Aorta (tissue), 4 donors: Measurements from ENCODE around the gene FGF11. TPM values are rescaled to one million over a fixed set of nuclear protein-coding genes. Genes with fewer than 3 reads are reported as not detected.

Experiments used
- polyA plus RNA-seq, 2 donors: library from polyadenylated mRNA; stranded (reverse); fragments of 200-250 nt; gene quantifications; one replicate each; pipeline ENCODE4 v1.2.3, GENCODE V29; 2013
- total RNA-seq, 2 donors: library from RNA; stranded (reverse); fragmentation: NEBNext Ultra II Directional; extraction: Animal tissue kit (Norgen Biotek cat#: 25700); gene quantifications; one replicate each; pipeline ENCODE4 v1.2.1, GENCODE V29; 2021
- donor health status: healthy with polysubstance abuse.
- donor health status: Bipolar disorder and iron deficiency.
- donor health status: DM: no; HTN: no; CAD: no.
- donor health status: DM: yes; HTN: yes; CAD: no.

FGF11 gene
- total and polyA plus RNA-seq, 4 donors, result 0.54 to 8.0 (median 1.2) TPM; not detected in 1

Other genes starting within 250 kb of the FGF11 start
Only the 30 nearest of the 40 such genes appear.
- 100 to 1,000 TPM in 1 of 2 donors, 10 to 100 TPM in 1; 92.9 to 105 TPM for gene CTDNEP1, start 187.8 kb upstream of the FGF11 start, total RNA-seq
- 100 to 1,000 TPM; 112 to 113 TPM for gene CTDNEP1, start 187.8 kb upstream of the FGF11 start, polyA plus RNA-seq
- gene ELP5, start 187.3 kb upstream of the FGF11 start, total RNA-seq, result 10 to 100 TPM; 26.6 to 31.0 TPM
- 10 to 100 TPM; 26.7 to 51.1 TPM for gene ELP5, start 187.3 kb upstream of the FGF11 start, polyA plus RNA-seq
- gene CLDN7, start 177.0 kb upstream of the FGF11 start, total RNA-seq, result 1 to 10 TPM; 3.3 to 9.9 TPM
- 10 to 100 TPM in 1 of 2 donors, 1 to 10 TPM in 1; 1.1 to 37.6 TPM for gene CLDN7, start 177.0 kb upstream of the FGF11 start, polyA plus RNA-seq
- gene SLC2A4, start 157.8 kb upstream of the FGF11 start, total RNA-seq, result 1 to 10 TPM; 2.5 to 3.9 TPM
- gene SLC2A4, start 157.8 kb upstream of the FGF11 start, polyA plus RNA-seq, result 1 to 10 TPM in 1 of 2 donors, under 1 TPM in 1; 0.63 to 1.6 TPM
- gene YBX2, start 144.9 kb upstream of the FGF11 start, total RNA-seq, result under 1 TPM; 0.10 to 0.60 TPM
- 1 to 10 TPM in 1 of 2 donors, not detected in 1; 5.6 TPM for gene YBX2, start 144.9 kb upstream of the FGF11 start, polyA plus RNA-seq
- gene EIF5A, start 131.9 kb upstream of the FGF11 start, total RNA-seq, result 100 to 1,000 TPM; 198 to 280 TPM
- 100 to 1,000 TPM; 223 to 232 TPM for gene EIF5A, start 131.9 kb upstream of the FGF11 start, polyA plus RNA-seq
- 10 to 100 TPM; 49.5 to 55.6 TPM for gene GPS2, start 124.2 kb upstream of the FGF11 start, total RNA-seq
- 10 to 100 TPM; 55.0 to 99.1 TPM for gene GPS2, start 124.2 kb upstream of the FGF11 start, polyA plus RNA-seq
- 10 to 100 TPM; 24.5 to 36.7 TPM for gene NEURL4, start 110.2 kb upstream of the FGF11 start, total RNA-seq
- 10 to 100 TPM in 1 of 2 donors, 1 to 10 TPM in 1; 7.3 to 52.8 TPM for gene NEURL4, start 110.2 kb upstream of the FGF11 start, polyA plus RNA-seq
- gene ACAP1, start 103.0 kb upstream of the FGF11 start, total RNA-seq, result 10 to 100 TPM; 18.6 to 21.8 TPM
- gene ACAP1, start 103.0 kb upstream of the FGF11 start, polyA plus RNA-seq, result 10 to 100 TPM in 1 of 2 donors, 1 to 10 TPM in 1; 6.5 to 10.8 TPM
- gene KCTD11, start 87.3 kb upstream of the FGF11 start, total RNA-seq, result 10 to 100 TPM; 12.4 to 15.8 TPM
- gene KCTD11, start 87.3 kb upstream of the FGF11 start, polyA plus RNA-seq, result 10 to 100 TPM; 11.0 to 11.4 TPM
- not detected for gene TMEM95, start 84.4 kb upstream of the FGF11 start, total RNA-seq
- not detected for gene TMEM95, start 84.4 kb upstream of the FGF11 start, polyA plus RNA-seq
- 1 to 10 TPM; 2.4 to 6.6 TPM for gene TNK1, start 58.4 kb upstream of the FGF11 start, total RNA-seq
- gene TNK1, start 58.4 kb upstream of the FGF11 start, polyA plus RNA-seq, result 1 to 10 TPM; 1.9 to 3.1 TPM
- 10 to 100 TPM; 41.2 to 43.1 TPM for gene PLSCR3, start 45.0 kb upstream of the FGF11 start, total RNA-seq
- gene PLSCR3, start 45.0 kb upstream of the FGF11 start, polyA plus RNA-seq, result 10 to 100 TPM; 20.5 to 70.8 TPM
- 10 to 100 TPM; 35.0 to 40.1 TPM for gene TMEM256, start 35.4 kb upstream of the FGF11 start, total RNA-seq
- 100 to 1,000 TPM; 134 to 224 TPM for gene TMEM256, start 35.4 kb upstream of the FGF11 start, polyA plus RNA-seq
- 10 to 100 TPM; 32.9 to 49.9 TPM for gene NLGN2, start 31.7 kb upstream of the FGF11 start, total RNA-seq
- 10 to 100 TPM in 1 of 2 donors, 1 to 10 TPM in 1; 2.4 to 28.8 TPM for gene NLGN2, start 31.7 kb upstream of the FGF11 start, polyA plus RNA-seq
- not detected for gene SPEM1, start 19.2 kb upstream of the FGF11 start, total RNA-seq
- gene SPEM1, start 19.2 kb upstream of the FGF11 start, polyA plus RNA-seq, result not detected
- gene SPEM2, start 13.9 kb upstream of the FGF11 start, total RNA-seq, result not detected
- gene SPEM2, start 13.9 kb upstream of the FGF11 start, polyA plus RNA-seq, result not detected
- not detected for gene SPEM3, start 10.7 kb upstream of the FGF11 start, total RNA-seq
- not detected for gene SPEM3, start 10.7 kb upstream of the FGF11 start, polyA plus RNA-seq
- gene TMEM102, start 4.1 kb upstream of the FGF11 start, total RNA-seq, result 1 to 10 TPM; 3.6 to 5.1 TPM
- gene TMEM102, start 4.1 kb upstream of the FGF11 start, polyA plus RNA-seq, result 1 to 10 TPM; 1.8 to 2.7 TPM
- 1 to 10 TPM; 6.2 to 8.8 TPM for gene CHRNB1, start 5.5 kb downstream of the FGF11 start, total RNA-seq
- gene CHRNB1, start 5.5 kb downstream of the FGF11 start, polyA plus RNA-seq, result 10 to 100 TPM; 11.6 to 18.3 TPM
- 10 to 100 TPM; 67.2 to 81.9 TPM for gene ZBTB4, start 40.1 kb downstream of the FGF11 start, total RNA-seq
- gene ZBTB4, start 40.1 kb downstream of the FGF11 start, polyA plus RNA-seq, result 10 to 100 TPM; 20.0 to 35.9 TPM
- not detected for gene SLC35G6, start 41.9 kb downstream of the FGF11 start, total RNA-seq
- not detected for gene SLC35G6, start 41.9 kb downstream of the FGF11 start, polyA plus RNA-seq
- 100 to 1,000 TPM in 1 of 2 donors, 10 to 100 TPM in 1; 93.8 to 116 TPM for gene POLR2A, start 44.9 kb downstream of the FGF11 start, total RNA-seq
- 10 to 100 TPM; 13.4 to 27.9 TPM for gene POLR2A, start 44.9 kb downstream of the FGF11 start, polyA plus RNA-seq
- gene TNFSF12, start 109.5 kb downstream of the FGF11 start, total RNA-seq, result 10 to 100 TPM; 61.4 to 84.5 TPM
- gene TNFSF12, start 109.5 kb downstream of the FGF11 start, polyA plus RNA-seq, result 100 to 1,000 TPM; 135 to 148 TPM
- gene TNFSF13, start 119.2 kb downstream of the FGF11 start, total RNA-seq, result 10 to 100 TPM; 17.7 to 28.6 TPM
- 10 to 100 TPM; 25.7 to 26.4 TPM for gene TNFSF13, start 119.2 kb downstream of the FGF11 start, polyA plus RNA-seq
- 10 to 100 TPM; 36.2 to 38.3 TPM for gene SENP3, start 122.4 kb downstream of the FGF11 start, total RNA-seq
- gene SENP3, start 122.4 kb downstream of the FGF11 start, polyA plus RNA-seq, result 10 to 100 TPM; 48.4 to 75.1 TPM
- gene CD68, start 140.1 kb downstream of the FGF11 start, total RNA-seq, result 100 to 1,000 TPM; 111 to 112 TPM
- 100 to 1,000 TPM in 1 of 2 donors, 10 to 100 TPM in 1; 55.3 to 111 TPM for gene CD68, start 140.1 kb downstream of the FGF11 start, polyA plus RNA-seq
- gene MPDU1, start 144.3 kb downstream of the FGF11 start, total RNA-seq, result 10 to 100 TPM; 21.4 to 24.7 TPM
- 10 to 100 TPM; 12.0 to 20.8 TPM for gene MPDU1, start 144.3 kb downstream of the FGF11 start, polyA plus RNA-seq
- gene SOX15, start 150.6 kb downstream of the FGF11 start, total RNA-seq, result 1 to 10 TPM; 1.1 to 2.4 TPM
- gene SOX15, start 150.6 kb downstream of the FGF11 start, polyA plus RNA-seq, result 1 to 10 TPM in 1 of 2 donors, under 1 TPM in 1; 0.50 to 2.8 TPM
- 10 to 100 TPM; 25.3 to 31.1 TPM for gene FXR2, start 175.4 kb downstream of the FGF11 start, total RNA-seq
- gene FXR2, start 175.4 kb downstream of the FGF11 start, polyA plus RNA-seq, result 10 to 100 TPM; 21.2 to 36.5 TPM